Measurements from ENCODE around the gene TNKS2. TPM values are rescaled to one million over a fixed set of nuclear protein-coding genes. Genes with fewer than 3 reads are reported as not detected.
"Not testable (repeated sequence)": the region's sequence is repeated elsewhere in the genome, so short reads cannot be mapped to it uniquely, and the experiment has no call there.

The TNKS2 gene
- total and polyA plus RNA-seq, 4 donors = 8.6 to 80.1 (median 23.3) TPM

DNA sequence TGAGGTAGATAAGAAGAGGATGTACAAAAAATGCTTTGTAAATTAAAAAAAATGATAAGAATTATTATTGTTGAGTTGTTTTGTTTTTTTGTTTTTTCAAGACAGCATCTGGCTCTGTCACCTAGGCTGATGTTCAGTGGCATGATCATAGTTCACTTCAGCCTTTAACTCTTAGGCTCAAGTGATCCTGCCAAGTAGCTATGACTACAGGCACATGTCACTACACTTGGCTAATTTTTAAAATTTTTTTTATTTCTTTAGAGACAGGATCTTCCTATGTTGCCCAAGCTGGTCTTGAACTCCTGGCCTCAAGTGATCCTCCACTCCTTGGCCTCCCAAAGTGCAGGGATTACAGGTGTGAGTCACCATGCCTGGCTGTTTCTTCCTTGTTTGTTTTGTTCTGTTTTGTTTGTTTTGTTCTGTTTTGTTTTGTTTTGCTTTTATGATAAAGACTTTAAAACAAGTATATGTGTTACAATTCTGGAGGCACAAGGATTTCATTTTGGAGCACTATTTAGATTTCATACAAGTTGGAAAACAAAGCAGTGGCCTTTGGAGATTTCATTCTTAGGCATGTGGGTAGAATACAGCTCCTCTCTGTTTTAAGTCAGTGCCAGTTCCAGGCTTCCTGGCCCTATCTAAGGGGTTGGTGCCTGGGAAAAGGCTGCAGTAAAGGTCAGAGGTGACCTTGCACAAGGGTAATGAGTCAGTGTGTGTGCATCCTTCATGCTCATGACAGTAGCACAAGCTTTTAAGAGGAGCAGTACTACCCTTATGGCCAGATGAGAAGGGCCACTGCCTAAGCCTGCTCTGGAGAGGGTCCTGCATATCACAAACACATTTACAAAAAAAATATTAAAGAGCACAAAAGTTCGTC lies 93.1 kb downstream of the TNKS2 start:
- TF ChIP-seq, protein P1, sequence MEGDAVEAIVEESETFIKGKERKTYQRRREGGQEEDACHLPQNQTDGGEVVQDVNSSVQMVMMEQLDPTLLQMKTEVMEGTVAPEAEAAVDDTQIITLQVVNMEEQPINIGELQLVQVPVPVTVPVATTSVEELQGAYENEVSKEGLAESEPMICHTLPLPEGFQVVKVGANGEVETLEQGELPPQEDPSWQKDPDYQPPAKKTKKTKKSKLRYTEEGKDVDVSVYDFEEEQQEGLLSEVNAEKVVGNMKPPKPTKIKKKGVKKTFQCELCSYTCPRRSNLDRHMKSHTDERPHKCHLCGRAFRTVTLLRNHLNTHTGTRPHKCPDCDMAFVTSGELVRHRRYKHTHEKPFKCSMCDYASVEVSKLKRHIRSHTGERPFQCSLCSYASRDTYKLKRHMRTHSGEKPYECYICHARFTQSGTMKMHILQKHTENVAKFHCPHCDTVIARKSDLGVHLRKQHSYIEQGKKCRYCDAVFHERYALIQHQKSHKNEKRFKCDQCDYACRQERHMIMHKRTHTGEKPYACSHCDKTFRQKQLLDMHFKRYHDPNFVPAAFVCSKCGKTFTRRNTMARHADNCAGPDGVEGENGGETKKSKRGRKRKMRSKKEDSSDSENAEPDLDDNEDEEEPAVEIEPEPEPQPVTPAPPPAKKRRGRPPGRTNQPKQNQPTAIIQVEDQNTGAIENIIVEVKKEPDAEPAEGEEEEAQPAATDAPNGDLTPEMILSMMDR (IDR thresholded peaks at IDR 0.05; ENCODE audit: control extremely low read depth, extremely low read depth) = no peak
- H3K9me3 ChIP-seq (ENCODE audit: control insufficient read depth in 4 of 4, insufficient read depth in 3 of 4, low read length in 3 of 4) = no peaks in the 10 kb centered on the region
- no peaks in the 10 kb centered on the region for H3K36me3 ChIP-seq (ENCODE audit: control insufficient read depth in 4 of 4, insufficient read depth in 4 of 4, low read length in 4 of 4)
- ATAC-seq (ENCODE audit: insufficient read depth, low FRiP score) = no peak
- H3K4me3 ChIP-seq = no peak overlapping the region
- no peak overlapping the region for H3K9ac ChIP-seq (ENCODE audit: insufficient read depth in 1 of 2, low read length in 2 of 2)
- no peaks in the 10 kb centered on the region for H3K27me3 ChIP-seq (ENCODE audit: control insufficient read depth in 3 of 3, insufficient read depth in 3 of 3, low read length in 2 of 3)
- H3K4me1 ChIP-seq (ENCODE audit: control insufficient read depth in 5 of 5, insufficient read depth in 5 of 5, low read length in 5 of 5) = peaks cover 0 to 14% (median 0%) of the 10 kb centered on the region in 5 donors
- no peak overlapping the region for H3K27ac ChIP-seq (ENCODE audit: low read depth in 1 of 2, low read length in 1 of 2)
- 91 to 92% methylated on average over 1 of the region's 1 CpG for WGBS, 2 donors
- no peak for DNase-seq

DNA sequence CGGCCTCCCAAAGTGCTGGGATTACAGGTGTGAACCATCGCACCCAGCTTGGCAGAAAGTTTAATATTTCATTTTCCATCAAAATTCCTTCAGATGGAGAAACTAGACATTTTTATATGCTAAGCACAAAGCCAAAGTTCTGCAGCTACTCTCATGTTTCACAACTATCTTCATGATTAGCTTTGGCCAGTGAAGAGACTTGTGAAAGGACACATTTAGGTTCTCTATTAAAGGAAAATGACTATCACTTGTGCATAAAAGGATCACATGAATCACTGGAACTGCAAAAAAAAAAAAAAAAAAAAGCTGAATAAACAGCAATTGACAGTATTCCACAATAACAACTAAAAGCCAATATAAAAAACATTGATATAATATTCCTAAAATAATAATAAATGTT lies 94.8 kb downstream of the TNKS2 start:
- no peak overlapping the region for H3K9ac ChIP-seq (ENCODE audit: insufficient read depth in 1 of 2, low read length in 2 of 2)
- H3K27ac ChIP-seq (ENCODE audit: low read depth in 1 of 2, low read length in 1 of 2) = no peak overlapping the region
- no peaks in the 10 kb centered on the region for H3K27me3 ChIP-seq (ENCODE audit: control insufficient read depth in 3 of 3, insufficient read depth in 3 of 3, low read length in 2 of 3)
- no peak overlapping the region for H3K4me3 ChIP-seq
- 97 to 100% methylated on average over 2 of the region's 2 CpGs for WGBS, 2 donors
- peaks cover 0 to 3% (median 0%) of the 10 kb centered on the region in 5 donors for H3K4me1 ChIP-seq (ENCODE audit: control insufficient read depth in 5 of 5, insufficient read depth in 5 of 5, low read length in 5 of 5)
- DNase-seq (no peak), ATAC-seq (ENCODE audit: insufficient read depth, low FRiP score) (no peak)
- H3K9me3 ChIP-seq (ENCODE audit: control insufficient read depth in 4 of 4, insufficient read depth in 3 of 4, low read length in 3 of 4) = no peaks in the 10 kb centered on the region
- no peaks in the 10 kb centered on the region for H3K36me3 ChIP-seq (ENCODE audit: control insufficient read depth in 4 of 4, insufficient read depth in 4 of 4, low read length in 4 of 4)
- TF ChIP-seq, protein P1 (IDR thresholded peaks at IDR 0.05; ENCODE audit: control extremely low read depth, extremely low read depth) = no peak

DNA sequence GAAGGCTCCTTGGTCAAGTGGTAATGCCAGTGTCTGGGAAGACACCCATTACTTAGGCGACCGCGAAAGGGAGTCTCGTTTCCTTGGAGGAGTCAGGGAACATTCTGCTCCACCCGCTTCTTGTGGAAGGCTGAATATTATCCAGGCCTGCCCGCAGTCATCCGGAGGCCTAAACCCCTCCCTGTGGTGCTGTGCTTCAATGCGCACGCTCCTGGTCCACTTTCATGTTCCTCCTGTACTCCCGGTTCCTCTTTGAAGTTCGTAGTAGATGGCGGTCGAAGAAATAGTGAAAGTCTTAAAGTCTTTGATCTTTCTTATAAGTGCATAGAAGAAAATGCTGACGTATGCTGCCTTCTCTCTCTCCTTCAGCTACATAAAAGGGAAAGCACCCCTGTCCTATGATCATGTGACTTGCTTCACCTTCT lies 96.0 kb downstream of the TNKS2 start:
- WGBS, 2 donors = 76 to 87% methylated on average over 14 of the region's 14 CpGs
- H3K4me1 ChIP-seq (ENCODE audit: control insufficient read depth in 5 of 5, insufficient read depth in 5 of 5, low read length in 5 of 5); H3K27ac ChIP-seq (ENCODE audit: low read depth in 1 of 2, low read length in 1 of 2); DNase-seq; H3K27me3 ChIP-seq (ENCODE audit: control insufficient read depth in 3 of 3, insufficient read depth in 3 of 3, low read length in 2 of 3); H3K9me3 ChIP-seq (ENCODE audit: control insufficient read depth in 4 of 4, insufficient read depth in 3 of 4, low read length in 3 of 4); H3K4me3 ChIP-seq; ATAC-seq (ENCODE audit: insufficient read depth, low FRiP score); H3K36me3 ChIP-seq (ENCODE audit: control insufficient read depth in 4 of 4, insufficient read depth in 4 of 4, low read length in 4 of 4); H3K9ac ChIP-seq (ENCODE audit: insufficient read depth in 1 of 2, low read length in 2 of 2): not testable (repeated sequence)

DNA sequence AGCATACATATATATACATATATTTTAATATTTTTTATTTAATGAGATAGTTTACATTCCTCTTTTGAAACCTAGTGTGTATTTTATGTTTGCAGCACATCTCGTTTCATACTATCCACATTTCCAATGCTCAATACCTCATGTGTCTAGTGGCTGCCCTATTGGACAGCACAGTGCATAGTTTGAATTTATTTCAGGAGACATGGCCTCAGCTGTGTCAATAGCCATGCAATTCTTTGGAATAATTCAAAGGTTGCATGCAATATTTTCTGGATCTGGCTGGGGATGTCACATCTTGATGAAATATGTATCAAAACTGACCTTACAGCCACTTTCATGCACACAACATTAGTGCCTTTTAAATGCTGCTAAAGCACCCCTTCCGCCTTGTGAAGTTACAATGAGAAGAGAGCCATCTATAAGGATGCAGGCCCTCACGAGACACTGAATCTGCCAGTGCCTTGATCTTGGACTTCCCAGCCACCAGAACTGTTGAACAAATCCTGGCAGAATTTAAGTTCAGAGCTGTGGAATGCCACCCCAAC lies 98.1 kb downstream of the TNKS2 start:
- no peak overlapping the region for H3K9ac ChIP-seq (ENCODE audit: insufficient read depth in 1 of 2, low read length in 2 of 2)
- no peak overlapping the region for H3K4me3 ChIP-seq
- DNase-seq (no peak), ATAC-seq (ENCODE audit: insufficient read depth, low FRiP score) (no peak)
- no peaks in the 10 kb centered on the region for H3K36me3 ChIP-seq (ENCODE audit: control insufficient read depth in 4 of 4, insufficient read depth in 4 of 4, low read length in 4 of 4)
- TF ChIP-seq, protein P1 (IDR thresholded peaks at IDR 0.05; ENCODE audit: control extremely low read depth, extremely low read depth) = no peak
- no peaks in the 10 kb centered on the region for H3K9me3 ChIP-seq (ENCODE audit: control insufficient read depth in 4 of 4, insufficient read depth in 3 of 4, low read length in 3 of 4)
- WGBS, 2 donors = 93 to 97% methylated on average over 3 of the region's 3 CpGs
- peaks cover 0 to 2% (median 0%) of the 10 kb centered on the region in 5 donors for H3K4me1 ChIP-seq (ENCODE audit: control insufficient read depth in 5 of 5, insufficient read depth in 5 of 5, low read length in 5 of 5)
- H3K27me3 ChIP-seq (ENCODE audit: control insufficient read depth in 3 of 3, insufficient read depth in 3 of 3, low read length in 2 of 3) = no peaks in the 10 kb centered on the region
- no peak overlapping the region for H3K27ac ChIP-seq (ENCODE audit: low read depth in 1 of 2, low read length in 1 of 2)

Measured in lung (tissue), 12 donors.